ENCODE results near the gene FNBP1.

FNBP1 gene

GRCh38 chr9:129881547-129882324 is 161.3 kb downstream of the FNBP1 start:
- Histone ChIP-seq H3K9ac (ENCODE audit: low read depth, low read length) (no peak overlapping the region; the same call in 1 of the 2 replicates), H3K36me3 (ENCODE audit: insufficient read depth, low read depth, low read length) (peaks cover 12% of the 10 kb centered on the region; the same call in 1 of the 2 replicates), H3K4me1 (ENCODE audit: insufficient read depth, low read length) (peaks cover 19% of the 10 kb centered on the region), H3K27ac (ENCODE audit: low read length) (no peak overlapping the region), H3K9me3 (ENCODE audit: insufficient read depth, low read depth, low read length) (no peaks in the 10 kb centered on the region), H3K4me3 (ENCODE audit: low read length) (no peak overlapping the region), H3K27me3 (ENCODE audit: insufficient read depth, low read length) (no peaks in the 10 kb centered on the region)

DNA sequence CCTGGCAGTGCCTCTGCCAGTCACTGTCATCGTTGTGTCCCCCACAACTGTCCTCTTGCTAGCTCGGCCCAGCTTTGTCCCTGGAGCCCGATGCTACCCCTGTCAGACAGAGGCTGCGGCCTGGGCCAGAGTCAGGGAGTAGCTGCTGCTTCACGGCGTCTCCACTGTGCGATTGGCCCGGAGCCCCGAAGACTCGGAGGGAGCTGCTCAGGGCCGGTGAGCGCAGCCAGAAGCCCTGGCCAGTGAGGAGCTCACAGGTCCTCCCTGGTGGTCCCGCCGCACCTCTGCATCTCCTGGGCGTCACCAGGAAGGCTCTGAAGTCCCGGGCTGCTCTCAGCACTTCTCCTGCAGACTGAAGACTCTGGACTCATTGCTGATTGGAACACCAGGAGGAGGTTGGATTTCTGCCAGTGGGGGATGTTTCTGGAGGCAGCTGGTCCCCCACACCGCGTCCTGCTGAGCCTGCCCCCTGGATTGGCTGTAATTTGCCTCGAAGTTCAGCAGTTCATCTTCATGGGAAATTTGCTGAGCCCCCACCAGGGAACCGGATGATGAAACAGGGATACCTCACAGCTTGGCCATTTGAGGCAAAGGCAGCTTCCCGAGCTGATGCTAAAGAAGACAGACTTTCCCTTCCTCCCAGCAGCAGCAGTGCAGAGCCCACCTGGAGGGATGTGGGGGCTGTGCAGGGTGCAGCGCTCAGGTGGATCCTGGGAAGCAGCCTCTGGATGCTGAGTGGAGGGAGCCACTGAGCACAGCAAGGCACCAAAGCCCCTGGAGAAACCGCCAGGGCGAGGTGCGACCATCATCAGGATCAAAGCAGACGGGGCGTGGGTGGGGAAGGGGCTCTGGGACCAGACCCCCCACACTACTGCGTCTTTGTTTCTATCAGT is 162.1 kb downstream of the FNBP1 start:
- Histone ChIP-seq H3K4me3 (ENCODE audit: low read length) (no peak overlapping the region), H3K27me3 (ENCODE audit: insufficient read depth, low read length) (no peaks in the 10 kb centered on the region), H3K36me3 (ENCODE audit: insufficient read depth, low read depth, low read length) (peaks cover 12% of the 10 kb centered on the region; the same call in 1 of the 2 replicates), H3K9ac (ENCODE audit: low read depth, low read length) (0 out of 2 replicates have a peak overlapping the region, but pooled peaks have one; percentile 15), H3K9me3 (ENCODE audit: insufficient read depth, low read depth, low read length) (no peaks in the 10 kb centered on the region), H3K4me1 (ENCODE audit: insufficient read depth, low read length) (peaks cover 16% of the 10 kb centered on the region), H3K27ac (ENCODE audit: low read length) (no peak overlapping the region)

DNA sequence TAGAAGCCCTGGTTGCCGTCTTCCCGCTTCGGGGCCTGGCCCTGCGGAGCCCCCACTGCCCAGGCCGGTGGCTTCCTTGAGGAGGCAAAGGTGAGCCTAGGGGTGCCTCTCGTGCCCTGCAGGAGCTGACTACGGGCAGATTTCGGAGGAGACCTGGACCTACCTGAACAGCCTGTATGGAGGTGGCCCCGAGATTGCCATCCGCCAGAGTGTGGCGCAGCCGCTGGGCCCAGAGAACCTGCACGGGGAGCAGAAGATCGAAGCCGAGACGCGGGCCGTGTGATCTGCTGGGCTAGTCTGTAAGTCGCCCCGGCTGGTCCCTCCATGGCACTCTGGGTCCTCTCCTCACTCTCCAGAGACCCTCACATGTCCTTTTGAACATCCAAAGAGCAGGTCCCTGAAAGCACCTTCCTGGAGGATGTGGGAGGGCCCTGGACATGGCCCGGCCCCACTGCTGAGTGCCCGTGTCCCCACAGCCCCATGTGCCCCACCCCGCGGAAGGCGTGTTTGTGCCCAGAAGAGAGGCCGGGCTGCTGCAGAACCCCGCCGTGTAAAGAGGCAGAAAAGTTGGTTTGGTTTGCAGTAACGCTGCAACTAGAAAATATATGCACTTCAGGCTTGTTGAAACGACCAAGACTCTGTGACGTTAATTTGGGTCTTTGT is 162.9 kb downstream of the FNBP1 start:
- Histone ChIP-seq H3K36me3 (ENCODE audit: insufficient read depth, low read depth, low read length) (peaks cover 17% of the 10 kb centered on the region), H3K4me3 (ENCODE audit: low read length) (no peak overlapping the region), H3K9ac (ENCODE audit: low read depth, low read length) (no peak overlapping the region), H3K4me1 (ENCODE audit: insufficient read depth, low read length) (peaks cover 11% of the 10 kb centered on the region), H3K9me3 (ENCODE audit: insufficient read depth, low read depth, low read length) (no peaks in the 10 kb centered on the region), H3K27ac (ENCODE audit: low read length) (no peak overlapping the region), H3K27me3 (ENCODE audit: insufficient read depth, low read length) (no peaks in the 10 kb centered on the region)

DNA sequence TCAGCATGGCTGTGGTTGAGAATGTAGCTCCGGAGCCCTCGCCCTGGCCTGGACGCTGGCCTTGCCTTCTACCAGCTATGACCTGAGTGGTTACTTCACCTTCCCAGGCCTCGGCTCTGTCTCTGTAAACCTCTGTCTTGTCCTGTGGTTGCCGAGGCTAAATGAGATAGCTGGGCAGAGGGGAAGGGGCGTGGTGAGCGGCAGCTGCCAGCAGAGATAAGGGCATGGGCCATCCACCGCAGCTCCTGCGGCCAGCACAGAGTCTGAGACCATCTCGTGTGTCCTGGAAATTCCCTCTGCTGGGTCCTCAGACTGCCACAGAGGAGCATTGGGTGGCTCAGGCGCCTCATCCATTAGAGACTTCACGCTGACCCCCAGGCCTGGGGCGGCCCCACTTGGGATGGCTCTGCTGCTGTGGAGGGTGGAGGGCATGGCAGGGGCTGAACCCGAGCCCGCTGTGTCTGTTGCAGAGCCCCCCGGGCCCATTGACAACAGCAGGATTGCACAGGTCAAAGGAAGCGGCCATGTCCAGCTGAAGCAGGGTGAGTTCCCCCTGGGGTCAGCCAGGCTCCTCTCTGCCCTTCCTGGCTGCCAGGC is 163.8 kb downstream of the FNBP1 start:
- Histone ChIP-seq H3K36me3 (ENCODE audit: insufficient read depth, low read depth, low read length) (peaks cover 17% of the 10 kb centered on the region), H3K9me3 (ENCODE audit: insufficient read depth, low read depth, low read length) (no peaks in the 10 kb centered on the region), H3K27ac (ENCODE audit: low read length) (no peak overlapping the region), H3K4me1 (ENCODE audit: insufficient read depth, low read length) (peaks cover 4% of the 10 kb centered on the region; the same call in 1 of the 2 replicates), H3K4me3 (ENCODE audit: low read length) (no peak overlapping the region), H3K27me3 (ENCODE audit: insufficient read depth, low read length) (no peaks in the 10 kb centered on the region), H3K9ac (ENCODE audit: low read depth, low read length) (no peak overlapping the region)

DNA sequence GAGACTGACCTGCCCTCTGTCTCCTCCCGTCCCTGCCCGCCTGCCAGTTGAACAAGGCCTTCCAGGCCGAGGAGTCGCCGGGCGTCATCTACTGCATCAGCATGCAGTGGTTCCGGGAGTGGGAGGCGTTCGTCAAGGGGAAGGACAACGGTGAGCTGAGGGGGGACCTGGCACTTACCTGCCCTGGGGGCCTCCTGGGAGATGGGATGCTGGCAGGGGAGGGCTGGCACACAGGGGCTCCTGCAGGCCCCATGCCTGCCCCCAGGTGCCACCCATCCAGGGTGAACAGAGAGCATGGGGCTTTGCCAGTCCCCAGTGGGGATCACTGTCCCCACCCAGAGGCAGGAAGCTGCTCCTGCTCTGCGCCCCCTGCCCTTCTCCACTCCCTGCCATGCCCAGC is 164.7 kb downstream of the FNBP1 start:
- Histone ChIP-seq H3K9ac (ENCODE audit: low read depth, low read length) (no peak overlapping the region), H3K27me3 (ENCODE audit: insufficient read depth, low read length) (no peaks in the 10 kb centered on the region), H3K4me3 (ENCODE audit: low read length) (no peak overlapping the region), H3K27ac (ENCODE audit: low read length) (no peak overlapping the region), H3K36me3 (ENCODE audit: insufficient read depth, low read depth, low read length) (peaks cover 17% of the 10 kb centered on the region), H3K9me3 (ENCODE audit: insufficient read depth, low read depth, low read length) (no peaks in the 10 kb centered on the region), H3K4me1 (ENCODE audit: insufficient read depth, low read length) (no peaks in the 10 kb centered on the region)

DNA sequence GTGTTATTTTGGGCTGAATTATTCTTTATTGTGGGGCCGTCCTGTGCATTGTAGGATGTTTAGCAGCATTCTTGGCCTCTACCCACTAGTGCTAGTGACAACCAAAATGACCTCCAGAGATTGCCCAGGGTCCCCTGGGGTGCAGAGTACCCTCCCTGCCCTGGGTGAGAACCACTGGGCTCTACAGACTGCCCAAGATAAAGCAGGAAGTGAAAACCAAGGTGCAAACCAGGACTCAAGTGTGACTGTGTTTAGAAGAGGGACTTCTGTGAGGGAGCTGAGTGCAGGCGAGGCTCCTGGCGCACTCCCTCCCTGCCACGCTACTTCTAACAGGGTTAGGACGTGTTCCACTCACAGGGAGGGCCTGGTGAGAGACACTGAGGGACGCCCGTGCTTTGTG is 166.2 kb downstream of the FNBP1 start:
- no peak overlapping the region for H3K9ac ChIP-seq (ENCODE audit: low read depth, low read length)
- H3K27ac ChIP-seq (ENCODE audit: low read length), result no peak overlapping the region
- H3K4me1 ChIP-seq (ENCODE audit: insufficient read depth, low read length), result no peaks in the 10 kb centered on the region
- H3K36me3 ChIP-seq (ENCODE audit: insufficient read depth, low read depth, low read length), result peaks cover 14% of the 10 kb centered on the region
- H3K9me3 ChIP-seq (ENCODE audit: insufficient read depth, low read depth, low read length), result no peaks in the 10 kb centered on the region
- H3K27me3 ChIP-seq (ENCODE audit: insufficient read depth, low read length), result no peaks in the 10 kb centered on the region
- H3K4me3 ChIP-seq (ENCODE audit: low read length), result no peak overlapping the region

- H3K4me3 ChIP-seq (ENCODE audit: low read length), result no peak overlapping the region
- no peaks in the 10 kb centered on the region for H3K27me3 ChIP-seq (ENCODE audit: insufficient read depth, low read length)
- H3K9ac ChIP-seq (ENCODE audit: low read depth, low read length), result no peak overlapping the region
- no peaks in the 10 kb centered on the region for H3K9me3 ChIP-seq (ENCODE audit: insufficient read depth, low read depth, low read length)
- peaks cover 10% of the 10 kb centered on the region for H3K36me3 ChIP-seq (ENCODE audit: insufficient read depth, low read depth, low read length)
- H3K27ac ChIP-seq (ENCODE audit: low read length), result no peak overlapping the region
- H3K4me1 ChIP-seq (ENCODE audit: insufficient read depth, low read length), result no peaks in the 10 kb centered on the region
Observed at GRCh38 chr9:129875687-129876395, 167.1 kb downstream of the FNBP1 start.

- Histone ChIP-seq H3K9ac (ENCODE audit: low read depth, low read length) (no peak overlapping the region), H3K27me3 (ENCODE audit: insufficient read depth, low read length) (no peaks in the 10 kb centered on the region), H3K36me3 (ENCODE audit: insufficient read depth, low read depth, low read length) (peaks cover 5% of the 10 kb centered on the region; the same call in 1 of the 2 replicates), H3K4me3 (ENCODE audit: low read length) (no peak overlapping the region), H3K9me3 (ENCODE audit: insufficient read depth, low read depth, low read length) (no peaks in the 10 kb centered on the region), H3K27ac (ENCODE audit: low read length) (no peak overlapping the region), H3K4me1 (ENCODE audit: insufficient read depth, low read length) (no peaks in the 10 kb centered on the region)
Observed at GRCh38 chr9:129875181-129875611, 167.8 kb downstream of the FNBP1 start.

DNA sequence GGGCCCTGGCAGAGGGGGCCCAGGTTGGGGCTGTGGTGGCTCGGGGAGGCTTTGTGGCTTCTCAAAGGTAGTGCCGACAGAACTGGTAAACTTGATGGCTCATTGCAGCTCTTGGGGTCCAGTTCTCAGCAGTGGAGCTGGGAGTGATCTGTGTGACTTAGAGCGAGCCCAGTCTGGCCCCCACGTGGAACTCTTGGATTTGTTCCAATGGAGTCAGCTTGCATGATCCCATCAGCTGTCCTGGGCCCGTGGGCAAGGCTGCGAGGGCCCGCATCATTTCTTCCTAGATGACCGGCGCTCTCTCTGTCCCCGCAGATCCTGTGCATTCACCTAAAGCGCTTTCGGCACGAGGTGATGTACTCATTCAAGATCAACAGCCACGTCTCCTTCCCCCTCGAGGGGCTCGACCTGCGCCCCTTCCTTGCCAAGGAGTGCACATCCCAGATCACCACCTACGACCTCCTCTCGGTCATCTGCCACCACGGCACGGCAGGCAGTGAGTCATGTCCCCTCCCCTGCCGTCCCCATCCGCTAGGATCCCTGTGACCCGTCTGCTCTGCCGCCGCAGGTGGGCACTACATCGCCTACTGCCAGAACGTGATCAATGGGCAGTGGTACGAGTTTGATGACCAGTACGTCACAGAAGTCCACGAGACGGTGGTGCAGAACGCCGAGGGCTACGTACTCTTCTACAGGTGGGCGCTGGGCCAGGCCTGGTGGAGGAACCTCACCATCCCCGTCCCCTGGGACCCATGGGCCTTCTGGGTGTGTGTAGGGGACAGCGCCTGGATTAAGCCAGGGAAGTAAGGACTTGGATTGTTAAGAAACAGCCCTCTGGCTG is 168.5 kb downstream of the FNBP1 start:
- Histone ChIP-seq H3K9me3 (ENCODE audit: insufficient read depth, low read depth, low read length) (no peaks in the 10 kb centered on the region), H3K4me3 (ENCODE audit: low read length) (no peak overlapping the region)

DNA sequence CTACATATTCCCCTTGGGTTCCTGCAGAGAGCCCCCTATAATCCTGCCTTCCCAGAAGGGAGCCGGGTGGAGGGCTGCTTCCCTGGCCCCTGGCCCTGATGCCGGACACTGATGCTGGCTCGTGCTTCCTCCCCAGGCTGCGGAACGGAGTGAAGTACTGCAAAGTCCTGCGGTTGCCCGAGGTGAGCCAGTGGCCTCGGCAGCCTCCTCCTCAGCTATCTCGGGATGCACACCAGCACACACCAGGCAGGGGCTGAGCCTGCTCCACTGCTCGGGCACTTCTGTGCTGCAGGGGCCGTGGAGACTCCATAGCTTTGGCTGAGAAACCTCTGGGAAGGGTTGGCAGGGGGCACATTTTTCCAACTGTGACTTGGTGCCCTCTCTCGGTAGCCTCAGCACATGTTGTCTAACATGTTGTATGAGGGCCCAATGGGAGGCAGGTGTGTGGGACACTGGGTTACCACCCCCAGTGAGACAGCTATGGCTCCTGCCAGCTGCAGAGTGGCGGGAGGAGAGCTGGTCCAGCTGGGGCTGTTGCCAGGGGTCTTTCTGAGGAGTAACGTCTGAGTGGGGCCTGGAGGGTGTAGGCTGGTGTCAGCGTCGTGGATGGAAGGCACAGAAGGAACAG is 169.3 kb downstream of the FNBP1 start:
- no peaks in the 10 kb centered on the region for H3K4me1 ChIP-seq (ENCODE audit: insufficient read depth, low read length)
- H3K9me3 ChIP-seq (ENCODE audit: insufficient read depth, low read depth, low read length), result no peaks in the 10 kb centered on the region
- H3K9ac ChIP-seq (ENCODE audit: low read depth, low read length), result no peak overlapping the region
- peaks cover 5% of the 10 kb centered on the region; the same call in 1 of the 2 replicates for H3K36me3 ChIP-seq (ENCODE audit: insufficient read depth, low read depth, low read length)
- no peak overlapping the region for H3K4me3 ChIP-seq (ENCODE audit: low read length)
- no peaks in the 10 kb centered on the region for H3K27me3 ChIP-seq (ENCODE audit: insufficient read depth, low read length)
- no peak overlapping the region for H3K27ac ChIP-seq (ENCODE audit: low read length)

More for the DNA sequence above, 168.5 kb downstream of the FNBP1 start:
- no peaks in the 10 kb centered on the region for H3K4me1 ChIP-seq (ENCODE audit: insufficient read depth, low read length)
- no peaks in the 10 kb centered on the region for H3K27me3 ChIP-seq (ENCODE audit: insufficient read depth, low read length)
- no peak overlapping the region for H3K9ac ChIP-seq (ENCODE audit: low read depth, low read length)
- no peak overlapping the region for H3K27ac ChIP-seq (ENCODE audit: low read length)
- H3K36me3 ChIP-seq (ENCODE audit: insufficient read depth, low read depth, low read length), result peaks cover 5% of the 10 kb centered on the region; the same call in 1 of the 2 replicates

All from iPS-20b (cell line).